SK-N-SH (cell line): ENCODE data around the gene RIMS1. TPM values are rescaled to one million over a fixed set of nuclear protein-coding genes. Genes with fewer than 3 reads are reported as not detected.

ENCODE experiments used
- CTCF ChIA-PET: fragments of 300-600, 350-600 bp; formaldehyde crosslinking; extraction: SDS; loops from one replicate; lab custom pipeline; 2021; lab: Yijun Ruan, JAX
- POLR2A ChIA-PET: fragments of 350-600 bp; sonication (Branson Sonifier 250); formaldehyde crosslinking; extraction: SDS; loops from one replicate; lab custom pipeline; 2020; ENCODE audit warnings: antibody characterized with exemption, inconsistent platforms; lab: Yijun Ruan, JAX
- DNase-seq: peaks from one replicate; pipeline ENCODE4 v3.0.0; 2012
- H2AFZ ChIP-seq: fragments of 200-600 bp; sonication (generic); 2 replicates; pipeline ENCODE4 v1.8.1; 2016; ENCODE audit warnings: antibody characterized with exemption, mild to moderate bottlenecking, low read depth
- H3F3A ChIP-seq: fragments of 200-600 bp; sonication (generic); replicated peaks from 2 replicates; pipeline ENCODE3; 2016; ENCODE audit warnings: antibody characterized with exemption, mild to moderate bottlenecking; ENCODE audit not compliant: insufficient read depth
- H3K27ac ChIP-seq, 2 experiments: fragments of 200-500 bp in 1 of 2; fragments of 200-600 bp in 1 of 2; sonication (Bioruptor generic) in 1 of 2; sonication (generic), shearing (Covaris generic) in 1 of 2; 2 replicates each; pipeline versions ENCODE4 v1.5.1 to v1.6.1; 2014 to 2016; ENCODE audit warnings: low read depth in 2 of 2, inconsistent platforms in 1 of 2, low read length in 1 of 2, mild to moderate bottlenecking in 1 of 2, mixed read lengths in 1 of 2
- H3K27me3 ChIP-seq: fragments of 200-600 bp; sonication (generic), shearing (Covaris generic); 2 replicates; pipeline ENCODE4 v1.6.1; 2016; ENCODE audit warnings: mixed run types; ENCODE audit not compliant: insufficient read depth
- H3K36me3 ChIP-seq, 2 experiments: fragments of 200-500 bp in 1 of 2; fragments of 200-600 bp in 1 of 2; sonication (Bioruptor generic) in 1 of 2; sonication (generic) in 1 of 2; replicated peaks in 1 of 2; 2 replicates each; pipeline versions ENCODE3 to v1.5.1; 2014 to 2016; ENCODE audit warnings: low read length in 1 of 2, mild to moderate bottlenecking in 1 of 2; ENCODE audit not compliant: insufficient read depth in 2 of 2, control insufficient read depth in 1 of 2
- H3K4me1 ChIP-seq, 2 experiments: fragments of 200-500 bp in 1 of 2; fragments of 200-600 bp in 1 of 2; sonication (Bioruptor generic) in 1 of 2; sonication (generic), shearing (Covaris generic) in 1 of 2; 2 replicates each; pipeline versions ENCODE4 v1.5.1 to v1.6.1; 2014 to 2016; ENCODE audit warnings: low read depth in 1 of 2, low read length in 1 of 2, mixed run types in 1 of 2; ENCODE audit not compliant: insufficient read depth in 2 of 2, control insufficient read depth in 1 of 2
- H3K4me2 ChIP-seq: fragments of 200-600 bp; sonication (generic), shearing (Covaris generic); 2 replicates; pipeline ENCODE4 v1.6.1; 2017; ENCODE audit warnings: mixed run types
- H3K4me3 ChIP-seq, 2 experiments: fragments of 200-500 bp in 1 of 2; fragments of 200-600 bp in 1 of 2; sonication (Bioruptor generic) in 1 of 2; sonication (generic), shearing (Covaris generic) in 1 of 2; 2 replicates each; pipeline versions ENCODE4 v1.5.1 to v1.8.1; 2014 to 2016; ENCODE audit warnings: low read depth in 2 of 2, inconsistent platforms in 1 of 2, low read length in 1 of 2, mild to moderate bottlenecking in 1 of 2, mixed read lengths in 1 of 2, moderate library complexity in 1 of 2
- H3K79me2 ChIP-seq: fragments of 200-600 bp; sonication (generic); 2 replicates; pipeline ENCODE4 v1.8.1; 2017; ENCODE audit warnings: mild to moderate bottlenecking; ENCODE audit not compliant: insufficient read depth
- H3K9ac ChIP-seq: fragments of 200-600 bp; sonication (generic); 2 replicates; pipeline ENCODE4 v1.6.1; 2017; ENCODE audit warnings: mixed run types
- H3K9me2 ChIP-seq: fragments of 200-600 bp; sonication (generic); 2 replicates; pipeline ENCODE4 v1.6.1; 2017; ENCODE audit warnings: mixed run types
- H3K9me3 ChIP-seq: fragments of 200-600 bp; sonication (generic); 2 replicates; pipeline ENCODE4 v1.6.1; 2017; ENCODE audit warnings: mixed run types, mild to moderate bottlenecking, moderate library complexity
- H4K20me1 ChIP-seq: fragments of 200-600 bp; sonication (generic); 2 replicates; pipeline ENCODE4 v1.6.1; 2017; ENCODE audit warnings: mild to moderate bottlenecking, mixed run types; ENCODE audit not compliant: insufficient read depth
- EP300 ChIP-seq, 2 experiments: IDR thresholded peaks; 2 replicates each; pipeline versions ENCODE4 v1.4.0 to v1.6.1; 2012; ENCODE audit warnings: borderline replicate concordance in 1 of 2, low read depth in 1 of 2, low read length in 1 of 2
- FOXJ3 ChIP-seq: sonication (generic); formaldehyde crosslinking; IDR thresholded peaks from 2 replicates; pipeline ENCODE4 v1.5.1; 2020; ENCODE audit warnings: mild to moderate bottlenecking, missing genetic modification reagents
- GATA2 ChIP-seq: sonication (generic); formaldehyde crosslinking; IDR thresholded peaks from 2 replicates; pipeline ENCODE4 v1.5.0; 2020; ENCODE audit warnings: mild to moderate bottlenecking, missing genetic modification reagents
- JUND ChIP-seq: IDR thresholded peaks from 2 replicates; pipeline ENCODE4 v1.4.0; 2012
- POLR2AphosphoS5 ChIP-seq: IDR thresholded peaks from 2 replicates; pipeline ENCODE4 v1.6.1; 2012; ENCODE audit warnings: low read depth, low read length
- REST ChIP-seq: IDR thresholded peaks from 2 replicates; pipeline ENCODE4 v1.6.1; 2012; ENCODE audit warnings: mild to moderate bottlenecking, low read depth, low read length, moderate library complexity
- RXRA ChIP-seq: IDR thresholded peaks from 2 replicates; pipeline ENCODE4 v1.4.0; 2012; ENCODE audit warnings: low read depth, mild to moderate bottlenecking, borderline replicate concordance
- SIN3A ChIP-seq: IDR thresholded peaks from 2 replicates; pipeline ENCODE4 v1.6.1; 2012; ENCODE audit warnings: low read depth, mild to moderate bottlenecking, low read length, moderate library complexity, borderline replicate concordance
- WGBS: methylation state at CpG from one replicate; pipeline ENCODE4 v1.1.6; 2017; ENCODE audit warnings: low lambda C conversion rate; 5-methylcytosine and 5-hydroxymethylcytosine counted together
- polyA plus RNA-seq, 3 experiments: library from polyadenylated mRNA; depleted of rRNA; stranded (reverse); fragments of >200 nt; gene quantifications; 2 replicates each; pipeline ENCODE4 v1.2.3, GENCODE V29; 2012

The RIMS1 gene
- polyA plus RNA-seq, 1 of the 3 experiments (the other 2 are of a cell fraction): 0.20 TPM

GRCh38 chr6:72111611-72112010 lies 225.3 kb downstream of the RIMS1 start (continued):
- TF ChIP-seq SIN3A: no peak
- no peak for TF ChIP-seq RXRA
- TF ChIP-seq JUND: no peak
- TF ChIP-seq FOXJ3 (CRISPR knock-in tag): no peak
- TF ChIP-seq REST: no peak
- no peak for TF ChIP-seq POLR2AphosphoS5

DNA sequence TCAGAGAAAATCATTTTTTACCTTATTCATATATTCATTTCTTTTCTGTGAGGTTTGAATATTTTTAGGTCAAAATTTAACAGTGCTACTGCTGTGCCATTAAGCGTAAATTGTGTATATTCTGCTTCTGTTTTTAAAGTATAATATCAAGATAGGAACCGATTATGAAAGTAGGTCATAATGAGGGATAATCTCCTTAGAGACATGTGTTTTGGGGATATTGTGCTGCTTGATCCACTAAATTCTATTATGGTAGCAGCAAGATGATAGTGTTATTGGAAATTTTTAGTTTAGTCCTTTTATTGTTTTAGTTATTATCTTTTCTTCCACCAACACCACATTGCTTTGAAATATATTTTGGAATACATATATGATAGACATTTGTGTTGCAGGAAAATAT lies 244.0 kb downstream of the RIMS1 start:
- ChIA-PET CTCF (no interaction called here), POLR2A (no interaction called here)
- peaks cover 0 to 8% of the 10 kb centered on the region in 2 experiments; a peak in 2 of 4 replicates for H3K4me1 ChIP-seq
- H3F3A ChIP-seq: no peaks in the 10 kb centered on the region
- H3K4me3 ChIP-seq: no peak overlapping the region
- DNase-seq: no peak
- H3K9me3 ChIP-seq: no peaks in the 10 kb centered on the region
- H3K9ac ChIP-seq: no peak overlapping the region
- no peaks in the 10 kb centered on the region for H3K36me3 ChIP-seq
- TF ChIP-seq EP300 (IDR thresholded peaks at IDR 0.05; ENCODE audit: borderline replicate concordance in 1 of 2, low read depth in 1 of 2, low read length in 1 of 2): peak in 1 of 2 experiments; percentile 70; a peak in 2 of 4 replicates
- TF ChIP-seq GATA2: 0 out of 2 replicates have a peak, but pooled peaks have one; percentile 16
- no peak for TF ChIP-seq REST
- no peak overlapping the region for H3K4me2 ChIP-seq
- no peaks in the 10 kb centered on the region for H3K27me3 ChIP-seq
- no peaks in the 10 kb centered on the region for H4K20me1 ChIP-seq
- no peaks in the 10 kb centered on the region for H3K79me2 ChIP-seq
- H3K27ac ChIP-seq: peak overlapping the region in 1 of 2 experiments; percentile 72; a peak in 2 of 4 replicates
- WGBS: 22% methylated on average over 2 of the region's 2 CpGs
- no peaks in the 10 kb centered on the region for H3K9me2 ChIP-seq
- no peak overlapping the region for H2AFZ ChIP-seq
